Fibroblast of lung (primary cell): ENCODE data around the gene RNF225.

Source experiments
- CTCF ChIP-seq, 2 donors: IDR thresholded peaks in 1 of 2; conservative IDR thresholded peaks in 1 of 2; 1 replicate in 1 of 2; 2 replicates in 1 of 2; pipeline ENCODE4 v1.5.1; 2011 to 2012; ENCODE audit warnings: low read length in 2 of 2, control low read depth in 1 of 2, inconsistent platforms in 1 of 2, low read depth in 1 of 2, mild to moderate bottlenecking in 1 of 2
- EZH2 ChIP-seq: IDR thresholded peaks from 2 replicates; pipeline ENCODE4 v1.5.1; 2012; ENCODE audit warnings: low read length, control low read depth, mild to moderate bottlenecking; ENCODE audit errors: missing control alignments

- no peak for TF ChIP-seq CTCF (conservative IDR thresholded peaks at IDR 0.05 in 1 of 2, IDR thresholded peaks at IDR 0.05 in 1 of 2; ENCODE audit: low read depth in 1 of 2, low read length in 2 of 2)
- TF ChIP-seq EZH2, result no peak
These were observed 636 bp upstream of the RNF225 start for GRCh38 chr19:58394821-58395219.
